ENCODE data around the gene ZNF610.
"Not testable (repeated sequence)": the region's sequence is repeated elsewhere in the genome, so short reads cannot be mapped to it uniquely, and the experiment has no call there.

Gene ZNF610

DNA sequence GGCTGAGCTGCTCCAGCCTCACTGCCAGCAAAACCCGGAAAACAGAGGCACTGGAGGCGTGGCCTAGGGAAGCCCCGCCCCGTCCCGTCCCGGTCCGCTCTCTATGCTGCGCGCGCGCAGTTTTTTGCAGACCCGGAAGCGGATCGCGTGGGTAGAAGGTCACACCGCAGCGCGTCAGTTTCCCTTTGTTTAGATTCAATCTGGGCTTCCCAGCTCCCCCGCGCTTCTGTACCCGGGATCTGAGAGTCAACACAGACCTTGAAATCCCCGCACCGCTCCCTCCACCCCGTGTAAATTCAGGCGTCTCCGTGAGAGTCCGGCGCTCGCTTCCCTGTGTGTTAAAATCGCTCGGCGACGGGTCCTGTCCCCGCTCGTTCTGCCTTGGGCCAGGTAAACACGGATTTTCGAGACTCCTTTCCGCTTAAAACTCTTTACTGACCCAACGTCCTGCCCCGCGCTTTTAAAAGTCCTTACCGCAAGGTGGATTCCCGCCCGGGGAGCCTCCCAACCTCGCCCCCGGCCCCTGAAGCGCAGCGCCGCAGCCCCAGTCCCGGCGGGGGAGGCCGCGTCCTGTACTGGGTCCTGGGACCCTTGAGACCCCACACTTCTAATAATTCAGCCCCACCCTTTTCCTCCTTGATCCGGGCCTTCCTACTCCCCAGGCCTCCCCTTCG lies at the start of gene ZNF610:
Gene ZNF610, plus strand, starts transcription at position 127 of the 674 bp plus-strand sequence. CDS start 12,930 bp downstream, outside the sequence.
- DNase-seq (ENCODE audit: low read depth): peak; percentile 82

DNA sequence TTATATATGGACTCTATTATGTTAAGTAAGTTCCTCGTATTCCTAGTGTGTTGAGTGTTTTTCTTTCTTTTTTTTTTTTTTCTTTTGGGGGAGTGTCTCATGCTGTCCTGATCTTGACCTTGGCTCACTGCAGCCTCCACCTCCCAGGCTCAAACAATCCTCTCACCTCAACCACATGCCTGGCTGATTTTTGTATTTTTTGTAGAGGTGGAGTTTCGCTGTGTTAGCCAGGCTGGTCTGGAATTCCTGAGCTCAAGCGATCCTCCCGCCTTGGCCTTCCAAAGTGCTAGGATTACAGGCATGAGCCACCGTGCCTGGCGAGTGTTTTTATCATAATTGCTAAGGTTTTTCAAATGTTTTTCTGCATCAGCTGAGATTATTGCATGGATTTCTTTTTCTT lies 49.8 kb upstream of the ZNF610 start:
- no peak for DNase-seq (ENCODE audit: low read depth)

GRCh38 chr19:52291781-52292180 lies 44.3 kb upstream of the ZNF610 start:
- DNase-seq (ENCODE audit: low read depth): no peak

DNA sequence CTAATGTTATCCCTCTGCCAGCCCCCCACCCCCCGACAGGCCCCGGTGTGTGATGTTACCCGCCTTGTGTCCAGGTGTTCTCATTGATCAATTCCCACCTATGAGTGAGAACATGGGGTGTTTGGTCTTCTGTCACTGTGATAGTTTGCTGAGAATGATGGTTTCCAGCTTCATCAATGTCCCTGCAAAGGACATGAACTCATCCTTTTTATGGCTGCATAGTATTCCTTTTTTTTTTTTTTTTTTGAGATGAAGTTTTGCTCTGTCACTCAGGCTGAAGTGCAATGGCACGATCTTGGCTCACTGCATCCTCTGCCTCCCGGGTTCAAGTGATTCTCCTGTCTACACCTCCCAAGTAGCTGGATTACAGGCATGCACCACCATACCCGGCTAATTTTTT lies 43.1 kb upstream of the ZNF610 start:
- not testable (repeated sequence) for DNase-seq (ENCODE audit: low read depth)

- no peak for DNase-seq (ENCODE audit: low read depth)
Observed at GRCh38 chr19:52296400-52296772, 39.7 kb upstream of the ZNF610 start.

- DNase-seq (ENCODE audit: low read depth): peak; percentile 79
Observed at GRCh38 chr19:52296773-52297600, 39.1 kb upstream of the ZNF610 start, which contains the start of gene ZNF480. TSS of gene ZNF480 (plus strand) at chr19:52297169. CDS start at chr19:52300413, 3,244 bp downstream.

- peak; percentile 5 for DNase-seq (ENCODE audit: low read depth)
Observed at GRCh38 chr19:52297601-52298364, 38.3 kb upstream of the ZNF610 start.

- DNase-seq (ENCODE audit: low read depth): peak; percentile 12
Observed at GRCh38 chr19:52307275-52307674, 28.8 kb upstream of the ZNF610 start.

DNA sequence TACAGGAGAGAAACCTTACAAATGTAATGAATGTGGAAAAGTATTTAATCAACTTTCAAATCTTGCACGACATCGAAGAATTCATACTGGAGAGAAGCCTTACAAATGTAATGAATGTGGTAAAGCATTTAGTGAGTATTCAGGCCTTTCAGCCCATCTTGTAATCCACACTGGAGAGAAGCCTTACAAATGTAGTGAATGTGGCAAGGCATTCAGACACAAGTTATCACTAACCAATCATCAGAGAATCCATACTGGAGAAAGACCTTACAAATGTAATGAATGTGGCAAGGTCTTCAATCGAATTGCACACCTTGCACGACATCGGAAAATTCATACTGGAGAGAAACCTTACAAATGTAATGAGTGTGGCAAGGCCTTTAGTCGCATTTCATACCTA lies 13.6 kb upstream of the ZNF610 start:
- DNase-seq (ENCODE audit: low read depth): no peak

DNA sequence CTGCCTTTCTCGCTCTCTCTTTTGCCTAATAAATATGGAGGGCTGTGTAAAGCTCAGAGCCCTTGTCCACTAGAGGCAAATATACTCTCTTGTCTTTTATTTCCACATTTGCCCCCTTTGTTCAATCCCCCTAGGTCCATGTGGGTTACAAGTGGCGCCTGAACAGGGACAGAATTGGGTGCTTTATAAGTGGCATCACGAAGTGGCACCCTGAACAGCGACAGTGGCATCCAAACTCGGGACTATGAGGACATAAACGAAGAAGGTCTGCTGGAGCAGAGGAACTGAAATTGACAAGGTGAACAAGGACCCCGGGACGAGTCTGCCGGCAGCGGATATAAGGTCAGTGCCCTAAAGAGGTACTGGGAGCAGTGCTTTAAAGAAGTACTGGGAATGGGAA lies 4.3 kb upstream of the ZNF610 start:
- DNase-seq (ENCODE audit: low read depth): no peak

GRCh38 chr19:52335768-52336116 lies 301 bp upstream of the ZNF610 start:
- DNase-seq (ENCODE audit: low read depth): no peak

- DNase-seq (ENCODE audit: low read depth): no peak
Observed at GRCh38 chr19:52336791-52337381, 843 bp downstream of the ZNF610 start.

DNA sequence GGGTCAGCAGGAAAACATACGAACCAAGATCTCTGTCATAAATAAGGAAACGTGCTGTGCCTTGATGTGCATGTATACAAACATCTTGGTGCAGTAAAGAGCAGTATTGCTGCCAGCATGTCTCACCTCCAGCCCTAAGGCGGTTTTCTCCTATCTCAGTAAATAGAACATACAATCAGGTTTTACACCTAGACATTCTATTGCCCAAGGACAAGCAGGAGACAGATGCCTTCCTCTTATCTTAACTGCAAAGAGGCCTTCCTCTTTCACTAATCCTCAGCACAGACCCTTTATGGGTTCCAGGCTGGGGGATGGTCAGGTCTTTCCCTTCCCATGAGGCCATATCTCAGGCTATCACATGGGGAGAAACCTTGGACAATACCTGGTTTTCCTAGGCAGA lies 3.0 kb downstream of the ZNF610 start:
- not testable (repeated sequence) for DNase-seq (ENCODE audit: low read depth)

DNA sequence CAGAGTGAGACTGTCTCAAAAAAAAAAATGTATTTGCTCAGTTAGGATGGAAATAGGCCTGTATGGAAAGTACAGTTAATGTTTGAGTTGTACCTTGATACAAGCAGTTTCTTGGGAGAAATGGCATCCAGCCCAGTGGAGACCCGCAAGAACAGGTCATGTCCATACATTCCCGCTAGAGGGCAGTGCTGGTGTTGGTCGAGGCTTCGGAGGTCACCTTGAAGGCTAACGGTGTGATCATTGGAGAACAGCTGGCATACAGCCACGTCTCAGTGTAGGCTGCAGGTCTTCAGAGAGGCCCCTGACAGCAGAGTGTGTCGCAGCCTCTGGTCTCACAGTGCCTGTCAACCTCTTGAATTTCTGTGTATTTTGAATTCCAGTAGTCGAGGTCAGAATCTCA lies 7.5 kb downstream of the ZNF610 start:
- peak; percentile 11 for DNase-seq (ENCODE audit: low read depth)

DNA sequence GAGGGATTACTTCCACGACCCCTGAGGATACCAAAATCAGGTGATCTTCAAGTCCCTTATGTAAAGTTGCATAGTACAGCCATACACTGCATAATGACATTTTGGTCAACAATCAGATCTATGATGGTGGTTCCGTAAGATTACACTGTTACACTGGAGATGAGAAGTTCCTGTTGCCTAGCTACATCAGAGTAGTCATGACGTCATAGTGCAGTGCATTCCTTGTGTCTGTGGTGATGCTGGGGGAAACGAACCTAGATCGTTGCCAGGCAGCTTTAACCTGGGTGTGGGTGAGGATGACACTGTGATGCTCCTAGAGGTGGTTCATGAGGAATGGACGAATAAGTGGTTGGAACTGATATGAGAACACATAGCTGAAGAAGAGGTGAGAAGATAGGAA lies 9.1 kb downstream of the ZNF610 start:
- no peak for DNase-seq (ENCODE audit: low read depth)

DNA sequence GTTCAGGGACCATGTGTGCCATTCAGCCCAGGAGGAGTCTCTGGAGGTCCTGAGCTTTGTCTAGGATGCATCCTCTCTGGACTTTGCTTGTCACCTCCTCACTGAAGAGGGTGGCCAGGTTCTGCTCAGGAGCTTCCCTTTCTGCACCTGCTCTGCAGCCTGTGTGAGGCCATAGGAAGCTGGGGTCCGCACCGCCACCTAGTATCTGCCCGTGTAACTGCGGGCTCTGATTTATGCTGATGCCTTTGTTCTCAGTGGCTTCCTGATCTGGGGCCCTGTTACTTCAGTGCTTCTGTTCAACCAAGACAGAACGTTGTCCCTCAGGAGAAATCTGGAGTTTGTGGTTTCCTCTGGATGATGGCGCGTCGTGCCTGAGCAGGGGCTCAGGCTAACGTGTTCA lies 15.5 kb downstream of the ZNF610 start:
- DNase-seq (ENCODE audit: low read depth): no peak

DNA sequence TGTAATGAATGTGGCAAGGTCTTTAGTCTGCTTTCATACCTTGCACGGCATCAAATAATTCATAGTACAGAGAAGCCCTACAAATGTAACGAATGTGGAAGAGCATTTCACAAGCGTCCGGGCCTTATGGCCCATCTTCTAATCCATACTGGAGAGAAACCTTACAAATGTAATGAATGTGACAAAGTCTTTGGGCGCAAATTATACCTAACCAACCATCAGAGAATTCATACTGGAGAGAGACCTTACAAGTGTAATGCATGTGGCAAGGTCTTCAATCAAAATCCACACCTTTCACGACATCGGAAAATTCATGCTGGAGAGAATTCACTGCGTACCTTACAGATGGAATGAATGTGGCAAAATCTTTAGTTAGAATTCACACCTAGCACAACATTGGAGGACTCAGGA lies 30.4 kb downstream of the ZNF610 start:
- DNase-seq (ENCODE audit: low read depth): no peak

GRCh38 chr19:52369559-52370340 lies 33.7 kb downstream of the ZNF610 start, which contains the start of gene ZNF880:
TSS of gene ZNF880 (plus strand) at chr19:52369923. CDS start at chr19:52369966, 43 bp downstream.
- DNase-seq (ENCODE audit: low read depth): peak; percentile 89

DNA sequence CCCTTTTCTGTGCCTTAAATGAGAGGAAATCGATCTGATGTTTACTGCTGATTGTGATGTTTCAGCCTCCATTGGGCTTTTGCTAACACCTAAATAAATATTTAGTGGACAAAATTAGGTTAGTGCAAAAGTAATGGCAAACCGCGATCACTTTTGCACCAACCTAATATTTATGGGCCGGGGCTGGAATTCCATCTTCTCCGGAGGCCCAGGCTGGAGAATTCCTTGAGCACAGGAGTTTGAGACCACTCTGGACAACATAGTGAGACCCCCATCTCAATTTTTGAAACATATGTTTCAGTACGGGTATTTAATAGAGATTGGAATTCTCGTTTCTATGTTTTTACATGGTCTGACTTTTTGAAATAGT lies 34.3 kb downstream of the ZNF610 start:
- no peak for DNase-seq (ENCODE audit: low read depth)

DNA sequence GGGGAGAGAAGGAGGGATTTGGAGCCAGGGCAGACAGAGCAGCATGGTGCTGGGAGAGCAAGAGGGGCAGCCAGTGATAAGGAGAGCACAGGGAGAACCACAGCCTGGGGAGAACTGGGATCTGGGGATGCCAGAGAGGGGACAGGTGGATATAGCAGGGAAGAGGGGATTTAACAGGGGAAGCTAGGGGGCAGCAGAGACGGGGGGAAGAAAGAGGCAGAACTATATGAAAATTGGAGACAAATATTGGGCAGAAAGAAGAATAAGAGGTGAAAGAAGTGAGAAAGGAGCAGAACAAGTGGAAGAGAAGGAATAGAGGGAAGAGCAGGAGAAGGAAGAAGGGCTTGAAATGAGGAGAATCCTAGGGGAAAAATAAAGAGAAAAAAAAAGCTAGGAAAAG lies 55.1 kb downstream of the ZNF610 start:
- no peak for DNase-seq (ENCODE audit: low read depth)

DNA sequence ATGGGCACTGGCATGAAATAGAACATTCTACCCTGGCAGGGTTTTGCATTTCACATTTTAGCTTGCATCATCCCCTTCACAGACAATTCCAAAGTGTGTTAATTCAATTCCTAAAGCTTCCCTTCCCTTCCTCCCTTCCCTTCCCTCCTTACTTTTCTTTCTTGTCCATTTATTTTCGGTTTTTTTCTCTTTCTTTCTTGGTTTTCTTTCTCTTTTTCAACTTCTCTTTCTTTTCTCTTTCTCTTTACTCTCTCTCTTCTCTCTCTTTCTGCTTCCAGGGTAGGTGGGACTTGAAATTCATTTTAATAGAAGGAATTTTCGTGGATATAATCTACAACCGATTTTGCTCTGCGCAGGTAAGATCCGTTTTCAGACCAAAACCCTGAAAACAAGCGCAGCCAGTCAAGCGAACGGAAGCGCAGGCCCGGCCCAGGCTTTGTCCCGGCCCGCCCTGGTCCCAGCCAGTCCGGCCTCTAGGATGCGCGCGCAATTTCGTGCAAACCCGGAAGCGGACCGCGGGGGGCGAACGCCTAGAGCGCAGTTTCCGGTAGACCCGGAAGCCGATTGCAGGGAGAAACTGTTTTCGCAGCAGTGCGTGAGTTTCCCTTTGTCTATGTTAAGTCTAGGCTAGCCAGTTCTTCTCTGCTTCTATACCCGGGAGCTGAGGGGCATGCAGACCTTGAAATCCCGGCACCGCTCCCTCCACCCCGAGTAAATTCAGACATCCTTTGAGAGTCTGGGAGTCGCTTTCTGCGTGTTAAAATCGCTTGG lies 61.5 kb downstream of the ZNF610 start, which contains the start of gene ZNF528:
Gene ZNF528, plus strand, starts transcription at position 540 of the 771 bp plus-strand sequence. CDS start 4,165 bp downstream, outside the sequence.
- DNase-seq (ENCODE audit: low read depth): peak; percentile 94
